HG03135 (cell line): ENCODE data around the gene FBXL12.
"Not testable (repeated sequence)": the region's sequence is repeated elsewhere in the genome, so short reads cannot be mapped to it uniquely, and the experiment has no call there.

Experiments
- ATAC-seq: cut with Tn5 transposase; IDR thresholded peaks from one replicate; pipeline ENCODE4 v1.9.1; 2021; ENCODE audit warnings: mild to moderate bottlenecking, moderate library complexity; ENCODE audit not compliant: unreplicated experiment

The FBXL12 gene

DNA sequence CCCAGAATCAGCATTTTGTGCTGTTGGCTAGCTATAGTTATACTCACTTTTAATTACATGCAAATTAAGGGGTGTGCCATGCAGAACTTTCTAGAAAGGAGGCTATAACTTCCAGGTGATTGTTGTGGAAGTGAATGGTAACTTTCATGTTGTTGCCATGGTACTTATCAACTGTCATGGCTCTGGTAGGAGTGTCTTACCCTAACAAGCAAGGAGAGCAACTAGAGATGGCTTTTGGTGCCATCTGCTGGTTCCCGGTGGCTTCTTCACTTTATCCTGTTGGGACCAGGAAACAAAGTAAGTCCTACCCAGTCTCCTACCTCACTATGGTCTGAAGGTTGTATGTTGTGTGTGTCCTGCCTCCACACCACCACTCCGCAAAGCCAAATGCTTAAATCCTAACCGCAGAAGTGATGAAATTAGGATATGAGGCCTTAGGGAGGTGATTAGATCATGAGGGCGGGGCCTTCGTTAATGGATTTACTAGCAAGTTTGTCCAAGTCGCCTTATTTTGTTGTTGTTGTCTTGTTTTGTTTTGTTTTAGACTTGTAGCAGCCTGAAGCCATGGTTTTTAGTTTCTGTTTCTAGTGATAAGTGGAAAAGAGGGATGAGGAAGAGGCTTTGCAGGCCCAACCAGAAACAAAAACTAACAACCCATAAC is 22.6 kb downstream of the FBXL12 start:
- no peak for ATAC-seq

DNA sequence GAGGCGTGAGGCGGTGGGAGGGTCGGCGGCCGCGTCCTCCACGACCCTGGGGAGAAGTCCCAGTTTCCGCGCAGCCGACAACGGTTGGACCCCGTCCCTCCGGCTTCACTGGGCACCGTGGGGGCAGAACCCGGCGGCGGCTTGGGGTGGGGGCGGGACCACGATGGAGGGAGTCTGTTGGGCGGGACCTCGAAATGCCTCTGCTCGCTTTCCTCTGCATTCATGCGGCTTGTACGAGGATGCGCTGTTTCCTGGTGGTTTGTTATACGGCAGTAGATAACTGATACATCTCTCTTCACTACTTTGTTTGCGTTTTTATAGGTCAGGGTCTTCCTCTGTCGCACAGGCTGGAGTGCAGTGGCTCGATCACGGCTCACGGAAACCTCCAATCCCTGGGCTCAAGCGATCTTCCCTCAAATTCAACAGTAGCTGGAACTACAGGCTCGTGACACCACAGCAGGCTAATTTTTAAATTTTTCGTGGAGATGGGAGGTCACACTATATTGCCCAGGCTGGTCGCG is 25.7 kb downstream of the FBXL12 start:
- ATAC-seq = peak; percentile 12

DNA sequence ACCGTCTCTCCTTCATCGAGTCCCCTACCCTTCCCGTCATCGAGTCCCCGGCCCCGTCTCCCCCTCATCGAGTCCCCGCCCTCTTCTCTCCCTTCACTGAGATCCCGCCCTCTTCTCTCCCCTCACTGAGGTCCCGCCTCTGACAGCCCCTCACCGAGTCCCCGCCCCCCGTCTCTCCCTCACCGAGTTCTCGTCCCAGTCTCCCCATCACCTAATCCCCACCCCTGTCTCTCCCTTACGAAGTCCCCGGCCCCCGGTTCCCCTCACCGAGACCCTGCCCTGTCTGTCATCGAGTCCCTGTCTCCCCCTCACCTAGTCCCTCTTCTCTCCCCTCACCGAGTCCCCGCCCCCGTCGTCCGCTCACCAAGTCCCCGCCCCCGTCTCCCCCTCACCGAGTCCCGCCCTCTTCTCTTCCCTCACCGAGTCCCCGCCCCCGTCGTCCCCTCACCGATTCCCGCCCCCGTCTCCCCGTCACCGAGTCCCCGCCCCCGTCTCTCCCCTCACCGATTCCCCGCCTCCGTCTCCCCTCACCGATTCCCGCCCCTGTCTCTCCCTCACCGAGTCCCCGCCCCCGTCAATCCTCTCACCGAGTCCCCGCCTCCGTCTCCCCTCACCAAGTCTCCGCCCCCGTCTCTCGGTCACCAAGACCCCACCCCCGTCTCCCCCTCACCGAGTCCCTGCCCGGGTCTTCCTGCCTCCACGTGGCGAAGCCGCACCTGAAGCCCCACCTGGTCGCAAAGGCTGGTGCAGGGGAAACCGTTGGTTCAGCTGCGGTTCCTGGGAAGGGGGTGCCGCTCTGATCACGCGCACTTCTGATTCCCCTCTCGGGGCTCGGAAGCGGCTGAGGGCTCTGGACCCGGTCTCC is 26.4 kb downstream of the FBXL12 start:
- ATAC-seq = peak; percentile 55

DNA sequence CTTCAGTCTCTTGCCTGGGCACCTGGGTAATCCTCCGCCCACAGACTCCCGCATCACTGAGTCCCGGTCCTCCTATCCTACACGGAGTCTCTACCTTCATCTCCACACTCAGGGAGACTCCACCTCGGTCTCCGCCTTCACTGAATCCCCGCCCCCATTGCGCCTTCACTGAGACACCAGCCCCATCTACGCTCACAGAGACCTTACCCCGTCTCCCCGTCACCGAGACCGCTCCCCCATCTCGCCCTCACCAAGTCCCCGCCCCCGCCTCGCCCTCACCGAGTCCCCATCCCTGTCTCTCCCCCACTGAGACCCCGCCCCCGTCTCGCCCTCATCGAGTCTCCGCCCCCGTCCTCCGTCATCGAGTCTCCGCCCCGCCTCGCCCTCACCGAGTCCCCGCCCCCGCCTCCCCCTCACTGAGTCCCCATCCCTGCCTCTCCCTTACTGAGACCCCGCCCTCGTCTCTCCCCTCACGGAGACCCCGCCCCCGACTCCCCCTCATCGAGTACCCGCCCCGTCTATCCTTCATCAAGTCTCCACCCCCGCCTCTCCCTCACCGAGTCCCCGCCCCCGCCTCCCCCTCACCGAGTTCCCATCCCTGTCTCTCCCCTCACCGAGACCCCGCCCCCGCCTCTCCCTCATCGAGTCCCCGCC is 27.2 kb downstream of the FBXL12 start:
- ATAC-seq = no peak

DNA sequence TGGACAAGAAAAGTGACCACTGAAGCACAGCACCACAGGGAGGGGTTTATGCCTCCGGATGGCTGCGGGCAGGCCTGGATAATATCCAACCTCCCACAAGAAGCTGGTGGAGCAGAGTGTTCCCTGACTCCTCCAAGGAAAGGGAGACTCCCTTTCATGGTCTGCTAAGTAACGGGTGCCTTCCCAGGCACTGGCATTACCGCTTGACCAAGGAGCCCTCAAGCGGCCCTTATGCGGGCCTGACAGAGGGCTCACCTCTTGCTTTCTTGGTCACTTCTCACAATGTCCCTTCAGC is 27.9 kb downstream of the FBXL12 start:
- not testable (repeated sequence) for ATAC-seq

DNA sequence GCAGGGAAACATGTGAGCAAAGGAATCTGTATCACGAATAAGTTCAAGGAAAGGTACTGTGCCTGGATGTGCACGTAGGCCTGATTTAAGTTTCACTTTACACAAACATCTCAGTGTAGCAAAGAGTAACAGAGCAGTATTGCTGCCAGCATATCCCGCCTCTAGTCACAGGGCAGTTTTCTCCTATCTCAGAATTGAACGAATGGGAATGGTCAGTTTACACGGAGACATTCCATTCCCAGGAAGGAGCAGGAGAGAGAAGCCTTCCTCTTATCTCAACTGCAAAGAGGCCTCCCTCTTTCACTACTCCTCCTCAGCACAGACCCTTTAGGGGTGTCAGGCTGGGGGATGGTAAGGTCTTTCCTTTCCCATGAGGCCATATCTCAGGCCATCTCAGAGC is 29.3 kb downstream of the FBXL12 start:
- not testable (repeated sequence) for ATAC-seq

DNA sequence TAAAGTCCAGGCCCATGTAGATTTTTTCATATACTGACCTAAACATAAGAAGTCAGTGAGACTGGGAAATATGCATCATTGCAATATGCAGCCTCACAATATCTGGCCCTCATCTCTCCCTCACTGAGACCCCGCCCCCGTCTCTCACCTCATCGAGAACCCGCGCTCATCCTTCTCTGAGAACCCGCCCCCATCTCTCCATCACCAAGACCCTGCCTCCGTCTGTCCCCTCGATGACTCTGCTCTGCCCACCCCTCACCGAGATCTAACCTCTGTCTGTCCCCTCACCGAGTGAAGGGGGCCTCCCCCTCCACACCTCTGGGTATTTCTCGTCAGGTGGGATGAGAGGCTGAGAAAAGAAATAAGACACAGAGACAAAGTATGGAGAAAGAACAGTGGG is 29.8 kb downstream of the FBXL12 start:
- no peak for ATAC-seq

DNA sequence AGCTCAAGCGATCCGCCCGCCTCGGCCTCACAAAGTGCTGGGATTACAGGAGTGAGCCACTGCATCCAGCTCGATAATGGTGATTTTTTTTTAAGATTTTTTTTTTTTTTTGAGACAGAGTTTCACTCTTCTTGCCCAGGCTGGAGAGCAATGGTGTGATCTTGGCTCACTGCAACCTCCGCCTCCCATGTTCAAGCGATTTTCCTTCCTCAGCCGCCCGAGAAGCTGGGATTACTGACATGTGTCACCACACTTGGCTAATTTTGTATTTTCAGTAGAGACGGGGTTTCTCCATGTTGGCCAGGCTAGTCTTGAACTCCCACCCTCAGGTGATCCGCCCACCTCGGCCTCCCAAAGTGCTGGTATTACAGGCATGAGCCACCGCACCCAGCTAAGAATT is 30.3 kb downstream of the FBXL12 start:
- ATAC-seq = not testable (repeated sequence)

DNA sequence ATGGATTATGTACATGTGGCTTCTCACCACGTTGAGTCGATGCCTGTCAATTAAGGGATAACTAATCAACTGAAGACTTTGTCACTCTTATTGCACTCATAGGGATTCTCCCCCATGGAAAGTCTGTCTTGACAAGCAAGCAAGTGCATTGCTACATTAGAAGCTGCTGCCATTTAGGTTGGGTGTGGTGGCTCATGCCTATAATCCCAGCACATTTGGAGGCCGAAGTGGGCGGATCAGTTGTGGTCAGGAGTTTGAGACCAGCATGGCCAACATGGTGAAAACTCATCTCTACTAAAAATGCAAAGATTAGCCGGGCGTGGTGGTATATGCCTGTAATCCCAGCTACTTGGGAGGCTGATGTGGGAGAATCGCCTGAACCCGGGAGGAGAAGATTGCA is 32.1 kb downstream of the FBXL12 start:
- no peak for ATAC-seq

DNA sequence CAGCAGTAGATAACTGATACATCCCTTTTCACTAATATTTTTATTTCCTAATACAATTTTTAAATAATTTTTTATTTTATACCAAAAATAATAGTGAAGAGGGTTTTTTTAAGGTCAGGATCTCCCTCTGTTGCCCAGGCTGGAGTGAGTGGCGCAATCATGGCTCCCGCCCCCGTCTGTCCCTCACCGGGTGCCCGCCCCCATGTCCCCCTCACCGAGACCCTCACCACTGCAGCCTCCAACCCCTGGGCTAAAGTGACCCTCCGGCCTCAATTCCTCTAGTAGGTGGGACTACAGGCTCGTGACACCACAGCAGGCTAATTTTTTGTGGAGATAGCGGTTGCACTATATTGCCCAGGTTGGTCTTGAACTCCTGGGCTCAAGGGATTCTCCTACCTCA is 32.5 kb downstream of the FBXL12 start:
- ATAC-seq = no peak

DNA sequence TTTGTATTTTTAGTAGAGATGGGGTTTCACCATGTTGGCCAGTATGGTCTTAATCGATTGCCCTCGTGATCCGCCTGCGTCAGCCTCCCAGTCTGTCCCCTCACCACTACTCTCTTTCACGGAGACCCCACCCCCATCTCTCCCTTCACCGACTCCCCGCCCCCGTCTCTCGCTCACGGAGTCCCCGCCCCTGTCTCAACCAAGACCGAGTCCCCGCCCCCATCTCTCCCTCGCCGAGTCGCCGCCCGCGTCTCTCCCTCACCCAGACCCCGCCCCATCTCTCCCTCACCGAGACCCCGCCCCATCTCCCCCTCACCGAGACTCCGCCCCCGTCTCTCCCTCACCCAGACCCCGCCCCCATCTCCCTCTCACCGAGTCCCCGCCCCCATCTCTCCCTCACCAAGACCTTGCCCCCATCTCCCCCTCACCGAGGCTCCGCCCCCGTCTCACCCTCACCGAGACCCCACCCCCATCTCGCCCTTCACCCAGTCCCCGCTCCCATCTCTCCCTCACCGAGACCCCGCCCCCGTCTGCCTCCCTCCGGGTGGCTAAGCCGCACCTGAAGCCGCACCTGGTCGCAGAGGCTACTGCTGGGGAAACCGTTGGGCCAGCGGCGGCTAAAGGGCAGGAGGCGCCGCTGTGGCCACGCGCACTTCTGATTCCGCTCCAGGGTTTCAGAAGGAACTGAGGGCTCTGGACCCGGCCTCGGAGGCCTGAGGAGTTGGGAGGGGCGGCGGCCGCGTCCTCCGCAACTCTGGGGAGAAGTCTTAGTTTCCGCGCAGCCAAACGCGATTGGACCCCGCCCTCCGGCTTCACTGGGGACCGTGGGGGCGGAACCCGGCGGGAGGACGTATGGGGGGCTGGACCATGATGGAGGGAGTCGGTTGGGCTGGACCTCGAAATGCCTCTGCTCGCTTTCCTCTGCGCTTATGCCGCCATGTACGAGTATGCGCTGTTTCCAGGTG is 33.2 kb downstream of the FBXL12 start:
- ATAC-seq = peak; percentile 77

DNA sequence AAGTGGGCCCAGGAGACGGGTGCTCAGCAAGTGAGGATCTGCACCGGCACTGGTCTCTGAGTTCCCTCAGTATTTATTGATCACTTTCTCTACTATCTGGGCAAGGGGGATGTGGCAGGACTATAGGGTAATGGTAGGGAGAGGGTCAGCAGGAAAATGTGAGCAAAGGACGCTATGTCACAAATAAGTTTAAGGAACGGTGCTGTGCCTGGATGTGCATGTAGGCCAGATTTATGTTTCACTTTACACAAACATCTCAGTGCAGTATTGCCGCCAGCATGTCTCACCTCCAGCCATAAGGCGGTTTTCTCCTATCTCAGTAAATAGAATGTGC is 34.7 kb downstream of the FBXL12 start:
- not testable (repeated sequence) for ATAC-seq

DNA sequence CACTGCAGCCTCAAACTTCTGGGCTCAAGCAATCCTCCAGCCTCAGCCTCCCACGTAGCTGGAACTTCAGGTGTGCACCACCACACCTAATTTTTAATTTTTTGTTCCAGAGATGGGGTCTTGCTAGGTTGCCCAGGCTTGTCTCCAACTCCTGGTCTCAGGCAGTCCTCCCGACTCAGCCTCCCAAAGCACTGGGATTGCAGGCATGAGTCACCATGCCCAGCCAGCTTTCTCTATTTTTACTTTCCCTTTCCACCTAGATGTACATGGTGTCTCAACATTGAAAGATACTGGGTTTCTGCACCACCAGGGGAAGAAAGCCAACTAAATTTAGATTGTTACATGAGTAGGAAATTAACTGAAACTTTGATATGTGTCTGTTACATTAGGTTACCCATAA is 36.5 kb downstream of the FBXL12 start:
- ATAC-seq = no peak

DNA sequence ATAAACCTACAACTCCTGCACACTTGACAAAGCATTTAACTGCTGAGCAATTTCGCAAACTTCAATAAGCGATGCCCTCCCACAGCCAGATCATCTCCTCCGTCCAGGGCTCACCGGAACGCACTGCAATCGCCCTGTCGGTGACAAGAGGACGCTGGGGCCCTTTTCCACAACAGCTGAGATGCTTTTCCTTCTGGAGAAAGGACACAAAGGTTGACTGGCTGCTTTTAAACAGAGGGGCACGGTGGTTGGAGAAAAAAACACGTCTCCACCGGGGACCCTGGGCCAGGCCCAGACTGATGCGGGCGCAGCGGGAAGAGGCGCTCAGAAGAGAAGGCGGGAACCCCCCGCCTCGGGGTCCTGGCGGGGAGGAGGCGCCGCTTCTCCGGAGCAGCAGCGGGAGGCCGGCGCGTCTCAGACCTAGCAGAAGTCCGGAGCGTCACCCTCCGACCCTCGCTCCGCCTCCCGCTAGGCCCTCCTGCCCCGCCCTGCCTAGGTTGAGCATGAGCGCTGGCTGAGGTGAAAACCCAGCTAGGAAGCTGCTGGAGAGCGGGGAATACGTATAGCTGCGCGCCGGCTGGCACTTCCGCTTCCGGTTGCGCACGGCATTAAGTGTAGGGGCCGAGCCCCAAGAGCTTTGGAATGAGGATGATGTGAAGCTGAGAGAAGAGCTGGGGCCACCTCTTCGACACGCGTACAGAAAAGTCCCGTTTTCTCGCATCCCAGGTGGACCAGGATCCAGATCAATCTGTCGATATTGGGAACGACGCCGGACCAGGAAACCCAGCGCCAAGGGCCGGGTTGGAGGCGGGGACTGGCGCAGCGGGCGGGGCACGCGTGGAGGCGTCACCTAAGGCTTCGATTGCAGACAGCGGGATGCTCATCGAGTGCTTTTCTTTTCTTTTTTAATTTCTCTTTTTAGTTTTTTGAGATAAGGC is 50.4 kb downstream of the FBXL12 start, which contains the start of gene ZNF846:
ZNF846 (minus strand) TSS at position 564 of the 938 bp plus-strand sequence. CDS start 3,788 bp downstream, outside the sequence.
- ATAC-seq = peak; percentile 93
